ENCODE measurements around the gene REX1BD. TPM values are rescaled to one million over a fixed set of nuclear protein-coding genes. Genes with fewer than 3 reads are reported as not detected.
A peak's percentile ranks its signal among the peaks of the same experiment; 100 is the strongest.

REX1BD gene
- total and polyA plus RNA-seq, 2 of the 8 experiments (the other 6 are each of a cell fraction or from before 2014, with no cell fraction given): 56.8 to 62.7 TPM

DNA sequence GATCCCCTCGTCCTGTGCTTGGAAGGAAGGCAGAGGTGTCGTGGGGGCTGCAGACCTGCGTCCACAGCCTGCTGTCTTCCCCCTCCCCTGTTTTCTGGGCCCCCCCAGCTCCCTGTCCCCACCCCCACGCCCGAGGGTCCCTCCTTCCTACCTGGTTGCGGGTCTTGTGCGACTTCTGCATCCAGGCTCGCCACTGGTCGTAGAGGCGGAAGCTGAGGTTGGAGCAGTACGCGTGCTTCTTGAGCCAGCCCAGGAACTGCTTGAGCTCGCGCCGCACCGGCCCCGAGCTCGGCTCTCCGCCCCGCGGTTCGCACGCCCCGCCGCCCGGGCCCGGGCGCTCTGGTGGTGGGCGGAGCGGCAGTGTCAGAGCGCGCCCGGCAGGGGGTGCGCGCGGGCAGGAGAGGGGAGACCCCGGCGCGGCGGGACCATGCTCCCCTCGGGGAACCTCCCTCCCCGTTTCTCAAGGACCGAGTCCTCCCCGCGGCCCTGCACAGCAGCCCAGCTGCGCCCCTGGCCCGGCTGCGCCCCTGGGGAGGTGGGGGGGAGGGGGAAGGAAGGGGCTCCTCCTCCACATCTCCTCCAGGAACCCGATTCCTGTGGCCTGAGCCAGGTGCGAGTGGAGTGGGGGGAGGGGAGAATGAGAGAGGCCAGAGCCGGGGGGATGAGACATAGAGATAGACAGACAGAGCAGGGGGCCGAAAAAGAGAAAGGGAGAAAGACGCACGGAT lies 5.7 kb downstream of the REX1BD start (continued):
- TF ChIP-seq, protein P1, sequence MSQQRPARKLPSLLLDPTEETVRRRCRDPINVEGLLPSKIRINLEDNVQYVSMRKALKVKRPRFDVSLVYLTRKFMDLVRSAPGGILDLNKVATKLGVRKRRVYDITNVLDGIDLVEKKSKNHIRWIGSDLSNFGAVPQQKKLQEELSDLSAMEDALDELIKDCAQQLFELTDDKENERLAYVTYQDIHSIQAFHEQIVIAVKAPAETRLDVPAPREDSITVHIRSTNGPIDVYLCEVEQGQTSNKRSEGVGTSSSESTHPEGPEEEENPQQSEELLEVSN (IDR thresholded peaks at IDR 0.05): peak; percentile 23; the same call in 1 of the 2 replicates
- 0 out of 2 replicates have a peak, but pooled peaks have one; percentile 46 for TF ChIP-seq PHF8 (conservative IDR thresholded peaks at IDR 0.05; ENCODE audit: low read depth, low read length)
- no peak for TF ChIP-seq ZNF274 (IDR thresholded peaks at IDR 0.05; ENCODE audit: borderline replicate concordance, extremely low read depth, low read length)
- peak; percentile 56 to 74; a peak in 3 of 4 replicates for TF ChIP-seq RAD21 (IDR thresholded peaks at IDR 0.05 in 1 of 2, conservative IDR thresholded peaks at IDR 0.05 in 1 of 2; ENCODE audit: low read depth in 2 of 2, low read length in 2 of 2)
- peak in 1 of 2 experiments; percentile 62; a peak in 1 of 3 replicates for TF ChIP-seq POLR2A (IDR thresholded peaks at IDR 0.05; ENCODE audit: control extremely low read depth in 1 of 2, low read depth in 2 of 2, low read length in 2 of 2)
- TF ChIP-seq RBBP5 (IDR thresholded peaks at IDR 0.05; ENCODE audit: borderline replicate concordance, low read depth, low read length): no peak
- peak; percentile 57 for TF ChIP-seq TAF1 (IDR thresholded peaks at IDR 0.05; ENCODE audit: low read depth, low read length)
- TF ChIP-seq KDM5A (IDR thresholded peaks at IDR 0.05; ENCODE audit: low read length): no peak
- TF ChIP-seq BACH1 (IDR thresholded peaks at IDR 0.05; ENCODE audit: low read length): no peak; the same call in 1 of the 2 replicates
- TF ChIP-seq, protein P2, sequence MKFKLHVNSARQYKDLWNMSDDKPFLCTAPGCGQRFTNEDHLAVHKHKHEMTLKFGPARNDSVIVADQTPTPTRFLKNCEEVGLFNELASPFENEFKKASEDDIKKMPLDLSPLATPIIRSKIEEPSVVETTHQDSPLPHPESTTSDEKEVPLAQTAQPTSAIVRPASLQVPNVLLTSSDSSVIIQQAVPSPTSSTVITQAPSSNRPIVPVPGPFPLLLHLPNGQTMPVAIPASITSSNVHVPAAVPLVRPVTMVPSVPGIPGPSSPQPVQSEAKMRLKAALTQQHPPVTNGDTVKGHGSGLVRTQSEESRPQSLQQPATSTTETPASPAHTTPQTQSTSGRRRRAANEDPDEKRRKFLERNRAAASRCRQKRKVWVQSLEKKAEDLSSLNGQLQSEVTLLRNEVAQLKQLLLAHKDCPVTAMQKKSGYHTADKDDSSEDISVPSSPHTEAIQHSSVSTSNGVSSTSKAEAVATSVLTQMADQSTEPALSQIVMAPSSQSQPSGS (IDR thresholded peaks at IDR 0.05; ENCODE audit: low read length): no peak
- TF ChIP-seq, protein P3, sequence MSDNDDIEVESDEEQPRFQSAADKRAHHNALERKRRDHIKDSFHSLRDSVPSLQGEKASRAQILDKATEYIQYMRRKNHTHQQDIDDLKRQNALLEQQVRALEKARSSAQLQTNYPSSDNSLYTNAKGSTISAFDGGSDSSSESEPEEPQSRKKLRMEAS (IDR thresholded peaks at IDR 0.05): peak; percentile 8
- no peak for TF ChIP-seq CTBP2 (IDR thresholded peaks at IDR 0.05; ENCODE audit: borderline replicate concordance, insufficient read depth, insufficient read length, low read length)
- TF ChIP-seq SAP30 (IDR thresholded peaks at IDR 0.05; ENCODE audit: insufficient read depth, insufficient replicate concordance, low read length): no peak
- TF ChIP-seq RFX5 (IDR thresholded peaks at IDR 0.05; ENCODE audit: borderline replicate concordance, low read depth, low read length): no peak
- no peak for TF ChIP-seq FOSL1 (IDR thresholded peaks at IDR 0.05; ENCODE audit: insufficient read depth, low read depth, low read length)
- no peak for TF ChIP-seq CBX8 (IDR thresholded peaks at IDR 0.05; ENCODE audit: borderline replicate concordance, low read depth, low read length)
- TF ChIP-seq ASH2L (IDR thresholded peaks at IDR 0.05; ENCODE audit: low read length): peak; percentile 51
- TF ChIP-seq SIN3A (conservative IDR thresholded peaks at IDR 0.05 in 1 of 2, IDR thresholded peaks at IDR 0.05 in 1 of 2; ENCODE audit: low read depth in 1 of 2, low read length in 2 of 2): peak; percentile 19 to 37; a peak in 1 of 4 replicates
- no peak for TF ChIP-seq CHD2 (IDR thresholded peaks at IDR 0.05; ENCODE audit: low read length)
- peak; percentile 53; the same call in 1 of the 2 replicates for TF ChIP-seq GABPA (IDR thresholded peaks at IDR 0.05; ENCODE audit: borderline replicate concordance, insufficient read depth, low read length)
